Endodermal cell (in vitro differentiated cells): Measurements from ENCODE around the gene PALM3. TPM values are rescaled to one million over a fixed set of nuclear protein-coding genes. Genes with fewer than 3 reads are reported as not detected.

Experiments used
- DNase-seq: peaks from one replicate; pipeline ENCODE4 v3.0.0-alpha.2; 2017
- H3K27ac ChIP-seq: 2 replicates; pipeline ENCODE4 v1.5.1; 2013; ENCODE audit warnings: mild to moderate bottlenecking, low read depth, low read length, moderate library complexity
- H3K27me3 ChIP-seq: 2 replicates; pipeline ENCODE4 v1.6.1; 2013; ENCODE audit warnings: mild to moderate bottlenecking, low read length, moderate library complexity; ENCODE audit not compliant: insufficient read depth, control insufficient read depth, poor library complexity, severe bottlenecking
- H3K36me3 ChIP-seq: 2 replicates; pipeline ENCODE4 v1.7.0; 2013; ENCODE audit warnings: mild to moderate bottlenecking, low read length, moderate library complexity; ENCODE audit not compliant: control insufficient read depth, insufficient read depth
- H3K4me1 ChIP-seq: one replicate; pipeline ENCODE4 v1.7.0; 2013; ENCODE audit warnings: low read length; ENCODE audit not compliant: control insufficient read depth, insufficient read depth
- H3K4me3 ChIP-seq: 2 replicates; pipeline ENCODE4 v1.5.1; 2013; ENCODE audit warnings: mild to moderate bottlenecking, low read length, moderate library complexity
- H3K9ac ChIP-seq: 2 replicates; pipeline ENCODE4 v1.6.1; 2013; ENCODE audit warnings: mild to moderate bottlenecking, low read length, moderate library complexity; ENCODE audit not compliant: poor library complexity, severe bottlenecking; ENCODE audit errors: extremely low read depth
- H3K9me3 ChIP-seq: 2 replicates; pipeline ENCODE4 v1.6.1; 2013; ENCODE audit warnings: mild to moderate bottlenecking, low read length, moderate library complexity; ENCODE audit not compliant: control insufficient read depth
- H3K27ac Mint-ChIP-seq: 2 replicates; pipeline ENCODE4 v1.8.0; 2020; ENCODE audit warnings: mixed read lengths
- H3K27me3 Mint-ChIP-seq: 2 replicates; pipeline ENCODE4 v1.8.0; 2021; ENCODE audit warnings: mild to moderate bottlenecking, mixed read lengths; ENCODE audit not compliant: insufficient read depth
- H3K36me3 Mint-ChIP-seq: 2 replicates; pipeline ENCODE4 v1.8.0; 2020; ENCODE audit warnings: low read depth, mixed read lengths
- H3K4me1 Mint-ChIP-seq: 2 replicates; pipeline ENCODE4 v1.8.0; 2020; ENCODE audit warnings: mixed read lengths
- H3K4me3 Mint-ChIP-seq: 2 replicates; pipeline ENCODE4 v1.8.0; 2020; ENCODE audit warnings: mild to moderate bottlenecking, moderate library complexity, mixed read lengths
- H3K9me3 Mint-ChIP-seq: 2 replicates; pipeline ENCODE4 v1.8.0; 2020; ENCODE audit warnings: mild to moderate bottlenecking, mixed read lengths
- WGBS, 2 experiments: methylation state at CpG; one replicate each; pipeline versions ENCODE4 v1.1.5 to v1.1.7; 2013; ENCODE audit warnings: missing lambda C conversion rate in 2 of 2, mixed read lengths in 1 of 2; ENCODE audit not compliant: insufficient coverage in 1 of 2, insufficient read length in 1 of 2; 5-methylcytosine and 5-hydroxymethylcytosine counted together
- total RNA-seq, 2 donors: library from RNA; stranded (reverse); fragmentation: NEBNext Ultra II Directional in 1 of 2; extraction: Animal tissue kit (Norgen Biotek cat#: 25700) in 1 of 2; gene quantifications; 2 replicates in 1 of 2; 3 replicates in 1 of 2; pipeline ENCODE4 v1.2.1, GENCODE V29; 2021
- TF ChIP-seq, protein P1 (sequence below): fragments of 200-600 bp; sonication (generic); conservative IDR thresholded peaks from 2 replicates; pipeline ENCODE4 v1.5.0; 2021; ENCODE audit warnings: antibody characterized with exemption, mild to moderate bottlenecking

The PALM3 gene
- total RNA-seq, 2 donors from 2014 or later = 1.3 to 4.9 TPM

- no peaks in the 10 kb centered on the region for H3K9me3 ChIP-seq
- H3K36me3 ChIP-seq = no peaks in the 10 kb centered on the region
- Mint-ChIP-seq H3K27me3 (peaks cover 56% of the 10 kb centered on the region), H3K4me1 (no peaks in the 10 kb centered on the region), H3K9me3 (no peaks in the 10 kb centered on the region), H3K4me3 (peak overlapping the region; percentile 54), H3K27ac (no peak overlapping the region), H3K36me3 (no peaks in the 10 kb centered on the region)
- no peaks in the 10 kb centered on the region for H3K4me1 ChIP-seq
- H3K9ac ChIP-seq = no peak overlapping the region
- peaks cover 35% of the 10 kb centered on the region for H3K27me3 ChIP-seq
- H3K27ac ChIP-seq = no peak overlapping the region
- H3K4me3 ChIP-seq = peak overlapping the region; percentile 60
- TF ChIP-seq, protein P1, sequence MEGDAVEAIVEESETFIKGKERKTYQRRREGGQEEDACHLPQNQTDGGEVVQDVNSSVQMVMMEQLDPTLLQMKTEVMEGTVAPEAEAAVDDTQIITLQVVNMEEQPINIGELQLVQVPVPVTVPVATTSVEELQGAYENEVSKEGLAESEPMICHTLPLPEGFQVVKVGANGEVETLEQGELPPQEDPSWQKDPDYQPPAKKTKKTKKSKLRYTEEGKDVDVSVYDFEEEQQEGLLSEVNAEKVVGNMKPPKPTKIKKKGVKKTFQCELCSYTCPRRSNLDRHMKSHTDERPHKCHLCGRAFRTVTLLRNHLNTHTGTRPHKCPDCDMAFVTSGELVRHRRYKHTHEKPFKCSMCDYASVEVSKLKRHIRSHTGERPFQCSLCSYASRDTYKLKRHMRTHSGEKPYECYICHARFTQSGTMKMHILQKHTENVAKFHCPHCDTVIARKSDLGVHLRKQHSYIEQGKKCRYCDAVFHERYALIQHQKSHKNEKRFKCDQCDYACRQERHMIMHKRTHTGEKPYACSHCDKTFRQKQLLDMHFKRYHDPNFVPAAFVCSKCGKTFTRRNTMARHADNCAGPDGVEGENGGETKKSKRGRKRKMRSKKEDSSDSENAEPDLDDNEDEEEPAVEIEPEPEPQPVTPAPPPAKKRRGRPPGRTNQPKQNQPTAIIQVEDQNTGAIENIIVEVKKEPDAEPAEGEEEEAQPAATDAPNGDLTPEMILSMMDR = no peak
- 53 to 56% methylated on average over 11 to 17 of the region's 17 CpGs for WGBS, 2 experiments
- DNase-seq = no peak
These were observed 3.4 kb downstream of the PALM3 start for GRCh38 chr19:14058182-14059092.

DNA sequence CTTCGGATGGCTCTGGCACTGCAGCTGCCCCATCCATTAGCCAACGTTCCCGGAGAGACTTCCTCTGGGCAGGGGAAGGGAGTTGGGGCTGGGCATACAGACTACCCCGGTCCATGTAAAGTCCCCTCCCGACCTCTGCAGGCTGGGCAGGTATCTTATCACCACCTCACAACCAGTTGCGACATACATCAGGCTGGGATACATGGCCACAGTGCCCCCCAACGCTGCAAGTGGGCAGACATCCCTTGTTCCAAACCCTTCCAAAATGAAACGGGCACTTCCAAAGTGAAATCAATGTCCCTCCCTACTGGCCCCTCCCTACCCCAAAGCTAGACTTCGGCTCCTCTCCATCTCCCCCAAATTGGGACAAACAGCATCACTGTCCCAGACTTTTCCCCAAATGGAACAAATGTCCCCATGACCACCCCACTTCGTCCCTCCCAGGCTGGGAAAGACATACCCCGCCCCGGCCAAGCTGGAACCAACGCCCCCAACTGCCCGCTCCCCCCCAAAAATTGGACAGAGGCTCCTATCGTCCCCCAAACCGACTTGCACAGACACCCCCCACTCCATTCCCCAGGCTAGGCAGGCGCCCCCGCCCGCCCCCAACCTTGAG, 5.0 kb downstream of the PALM3 start:
- Histone ChIP-seq H3K9ac (no peak overlapping the region), H3K9me3 (no peaks in the 10 kb centered on the region), H3K36me3 (no peaks in the 10 kb centered on the region), H3K4me1 (no peaks in the 10 kb centered on the region), H3K27ac (no peak overlapping the region), H3K4me3 (no peak overlapping the region), H3K27me3 (peaks cover 35% of the 10 kb centered on the region)
- peaks cover 9% of the 10 kb centered on the region for H3K36me3 Mint-ChIP-seq
- H3K9me3 Mint-ChIP-seq = no peaks in the 10 kb centered on the region
- 40 to 56% methylated on average over 5 to 16 of the region's 19 CpGs for WGBS, 2 experiments
- peak overlapping the region; percentile 54 for H3K4me3 Mint-ChIP-seq
- TF ChIP-seq, protein P1 = no peak
- DNase-seq = no peak
- no peak overlapping the region for H3K27ac Mint-ChIP-seq
- no peaks in the 10 kb centered on the region for H3K4me1 Mint-ChIP-seq
- peaks cover 58% of the 10 kb centered on the region for H3K27me3 Mint-ChIP-seq

GRCh38 chr19:14056069-14056666, 5.7 kb downstream of the PALM3 start:
- 92 to 93% methylated on average over 8 to 10 of the region's 10 CpGs for WGBS, 2 experiments
- H3K27ac Mint-ChIP-seq = no peak overlapping the region
- peaks cover 13% of the 10 kb centered on the region for H3K36me3 Mint-ChIP-seq
- Histone ChIP-seq H3K4me3 (no peak overlapping the region), H3K9ac (no peak overlapping the region), H3K27ac (no peak overlapping the region), H3K36me3 (no peaks in the 10 kb centered on the region), H3K9me3 (no peaks in the 10 kb centered on the region), H3K27me3 (peaks cover 35% of the 10 kb centered on the region), H3K4me1 (no peaks in the 10 kb centered on the region)
- H3K27me3 Mint-ChIP-seq = peaks cover 56% of the 10 kb centered on the region
- no peak overlapping the region for H3K4me3 Mint-ChIP-seq
- DNase-seq = no peak
- TF ChIP-seq, protein P1 = no peak
- H3K9me3 Mint-ChIP-seq = no peaks in the 10 kb centered on the region
- H3K4me1 Mint-ChIP-seq = no peaks in the 10 kb centered on the region
